HFFc6 (cell line): ENCODE data around the gene ADGRA1. TPM values are rescaled to one million over a fixed set of nuclear protein-coding genes. Genes with fewer than 3 reads are reported as not detected.
"Not testable (repeated sequence)": the region's sequence is repeated elsewhere in the genome, so short reads cannot be mapped to it uniquely, and the experiment has no call there.

Source experiments
- DNase-seq: peaks from one replicate; pipeline ENCODE4 v3.0.0-alpha.2; 2018
- H3K27ac Mint-ChIP-seq: 2 replicates; pipeline ENCODE4 v1.8.0; 2020; ENCODE audit warnings: mild to moderate bottlenecking, mixed read lengths
- H3K27me3 Mint-ChIP-seq: 2 replicates; pipeline ENCODE4 v1.8.0; 2021; ENCODE audit warnings: mild to moderate bottlenecking, moderate library complexity, mixed read lengths; ENCODE audit not compliant: insufficient read depth
- H3K36me3 Mint-ChIP-seq: 2 replicates; pipeline ENCODE4 v1.8.0; 2021; ENCODE audit warnings: low read depth, mixed read lengths
- H3K4me1 Mint-ChIP-seq: 2 replicates; pipeline ENCODE4 v1.8.0; 2020; ENCODE audit warnings: low read depth, mixed read lengths
- H3K4me3 Mint-ChIP-seq: 2 replicates; pipeline ENCODE4 v1.8.0; 2020; ENCODE audit warnings: mild to moderate bottlenecking, moderate library complexity, mixed read lengths
- H3K9me3 Mint-ChIP-seq: 2 replicates; pipeline ENCODE4 v1.8.0; 2020; ENCODE audit warnings: mild to moderate bottlenecking, mixed read lengths
- total RNA-seq, 6 experiments: library from RNA; stranded (reverse); fragmentation: NEBNext Ultra II Directional; extraction: Animal tissue kit (Norgen Biotek cat#: 25700); gene quantifications; 2 replicates in 1 of 6; 3 replicates in 5 of 6; pipeline ENCODE4 v1.2.3, GENCODE V29; 2021
- TF ChIP-seq, protein P1 (sequence below): fragments of 200-600 bp; sonication (generic); IDR thresholded peaks from 2 replicates; pipeline ENCODE4 v1.5.0; 2021; ENCODE audit warnings: antibody characterized with exemption, mild to moderate bottlenecking

ADGRA1 gene
- total RNA-seq, 6 experiments from 2014 or later: not detected

DNA sequence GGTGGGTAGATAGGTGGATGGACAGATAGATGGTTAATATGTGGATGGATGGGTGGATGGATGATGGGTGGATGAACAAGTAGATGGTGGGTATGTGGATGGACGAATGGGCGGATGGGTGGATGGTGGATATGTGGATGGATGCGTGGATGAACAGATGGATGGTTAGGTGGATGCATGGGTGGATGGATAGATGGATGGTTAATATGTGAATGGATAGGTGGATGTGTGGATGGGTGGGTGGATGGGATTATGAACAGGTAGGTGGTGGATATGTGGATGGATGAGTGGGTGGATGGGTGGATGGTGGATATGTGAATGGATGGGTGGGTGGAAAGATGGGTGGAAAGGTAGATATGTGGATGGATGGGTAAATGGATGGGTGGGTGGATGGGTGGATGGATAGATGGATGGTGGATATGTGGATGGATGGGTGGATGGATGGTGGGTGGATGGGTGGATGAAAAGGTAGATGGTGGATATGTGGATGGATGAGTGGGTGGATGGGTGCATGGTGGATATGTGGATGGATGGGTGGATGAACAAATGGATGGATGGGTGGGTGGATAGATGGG is 87.1 kb downstream of the ADGRA1 start:
- TF ChIP-seq, protein P1, sequence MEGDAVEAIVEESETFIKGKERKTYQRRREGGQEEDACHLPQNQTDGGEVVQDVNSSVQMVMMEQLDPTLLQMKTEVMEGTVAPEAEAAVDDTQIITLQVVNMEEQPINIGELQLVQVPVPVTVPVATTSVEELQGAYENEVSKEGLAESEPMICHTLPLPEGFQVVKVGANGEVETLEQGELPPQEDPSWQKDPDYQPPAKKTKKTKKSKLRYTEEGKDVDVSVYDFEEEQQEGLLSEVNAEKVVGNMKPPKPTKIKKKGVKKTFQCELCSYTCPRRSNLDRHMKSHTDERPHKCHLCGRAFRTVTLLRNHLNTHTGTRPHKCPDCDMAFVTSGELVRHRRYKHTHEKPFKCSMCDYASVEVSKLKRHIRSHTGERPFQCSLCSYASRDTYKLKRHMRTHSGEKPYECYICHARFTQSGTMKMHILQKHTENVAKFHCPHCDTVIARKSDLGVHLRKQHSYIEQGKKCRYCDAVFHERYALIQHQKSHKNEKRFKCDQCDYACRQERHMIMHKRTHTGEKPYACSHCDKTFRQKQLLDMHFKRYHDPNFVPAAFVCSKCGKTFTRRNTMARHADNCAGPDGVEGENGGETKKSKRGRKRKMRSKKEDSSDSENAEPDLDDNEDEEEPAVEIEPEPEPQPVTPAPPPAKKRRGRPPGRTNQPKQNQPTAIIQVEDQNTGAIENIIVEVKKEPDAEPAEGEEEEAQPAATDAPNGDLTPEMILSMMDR: no peak
- DNase-seq: no peak
- Mint-ChIP-seq H3K27ac (no peak overlapping the region), H3K4me1 (no peaks in the 10 kb centered on the region), H3K4me3 (no peak overlapping the region), H3K36me3 (peaks cover 13% of the 10 kb centered on the region), H3K27me3 (peaks cover 5% of the 10 kb centered on the region), H3K9me3 (peaks cover 31% of the 10 kb centered on the region)

DNA sequence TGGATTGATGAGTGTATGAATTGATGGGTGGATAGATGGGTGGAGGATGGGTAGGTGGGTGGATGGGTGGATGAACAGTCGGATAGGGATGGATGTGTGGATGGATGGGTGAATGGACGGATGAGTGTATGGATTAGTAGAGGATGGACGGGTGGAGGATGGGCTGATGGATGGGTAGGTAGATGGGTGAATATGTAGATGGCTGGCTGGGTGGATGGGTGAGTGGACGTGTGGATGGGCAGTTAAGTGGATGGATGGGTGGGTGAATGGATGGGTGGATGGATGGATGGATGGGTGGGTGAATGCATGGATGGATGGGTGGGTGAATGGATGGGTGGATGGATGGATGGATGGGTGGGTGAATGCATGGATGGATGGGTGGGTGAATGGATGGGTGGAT is 87.9 kb downstream of the ADGRA1 start:
- not testable (repeated sequence) for DNase-seq, H3K4me3 Mint-ChIP-seq, H3K4me1 Mint-ChIP-seq, H3K27ac Mint-ChIP-seq
- Mint-ChIP-seq H3K36me3 (peaks cover 13% of the 10 kb centered on the region), H3K9me3 (peaks cover 31% of the 10 kb centered on the region), H3K27me3 (peaks cover 10% of the 10 kb centered on the region)

DNA sequence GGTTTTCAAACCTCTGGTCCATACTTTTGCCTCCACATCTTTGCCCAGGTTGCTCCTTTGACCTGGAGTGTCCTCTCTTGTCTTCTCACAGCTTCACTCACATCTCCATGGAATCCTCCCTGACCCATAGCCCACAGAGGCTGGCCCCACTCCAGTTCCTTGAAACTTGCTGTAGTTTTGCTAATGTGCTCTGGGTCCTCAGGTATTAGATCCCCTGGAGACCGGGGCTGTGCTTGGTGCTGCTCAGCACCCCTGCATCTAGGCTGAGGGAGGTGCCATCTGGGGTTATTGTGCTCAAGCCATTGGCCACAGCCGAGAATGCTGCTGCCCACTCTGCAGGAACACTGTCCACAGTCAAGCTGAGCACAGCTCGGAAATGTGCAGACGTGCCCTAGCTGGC is 88.8 kb downstream of the ADGRA1 start:
- H3K36me3 Mint-ChIP-seq: peaks cover 13% of the 10 kb centered on the region

DNA sequence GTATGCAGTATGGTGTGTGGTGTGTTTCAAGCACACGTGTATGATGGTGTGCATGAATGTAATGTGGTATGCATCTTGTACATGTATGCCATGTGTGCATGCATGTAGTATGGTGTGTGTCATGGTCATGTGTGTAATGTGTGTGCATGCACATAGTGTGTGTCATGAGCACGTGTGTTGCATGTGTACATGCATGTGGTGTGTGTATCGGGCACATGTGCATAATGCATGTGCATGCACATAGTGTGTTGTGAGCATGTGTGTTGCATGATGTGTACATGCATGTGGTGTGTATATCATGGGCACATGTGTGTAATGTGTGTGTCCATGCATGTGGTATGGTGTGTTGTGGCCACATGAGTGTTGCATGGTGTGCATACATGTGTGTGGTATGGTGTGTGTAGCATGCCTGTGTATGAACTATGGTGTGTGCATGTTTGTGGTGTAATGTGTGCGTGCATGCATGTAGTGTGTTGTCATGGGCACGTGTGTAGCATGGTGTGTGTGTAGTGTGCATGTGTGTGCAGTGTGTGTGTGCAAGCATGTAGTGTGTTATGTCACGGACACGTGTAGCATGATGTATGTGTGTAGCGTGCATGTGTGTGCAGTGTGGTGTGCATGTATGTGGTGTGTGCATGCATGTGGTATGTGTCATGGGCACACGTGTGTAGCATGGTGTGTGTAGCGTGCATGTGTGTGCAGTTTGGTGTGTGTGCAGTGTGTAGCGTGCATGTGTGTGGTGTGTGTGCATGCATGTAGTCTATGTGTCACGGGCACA is 89.8 kb downstream of the ADGRA1 start:
- peaks cover 13% of the 10 kb centered on the region for H3K36me3 Mint-ChIP-seq
- TF ChIP-seq, protein P1: no peak
- no peak overlapping the region for H3K4me3 Mint-ChIP-seq
- no peaks in the 10 kb centered on the region for H3K4me1 Mint-ChIP-seq
- no peak overlapping the region for H3K27ac Mint-ChIP-seq
- DNase-seq: no peak
- H3K9me3 Mint-ChIP-seq: peaks cover 37% of the 10 kb centered on the region
- H3K27me3 Mint-ChIP-seq: peaks cover 7% of the 10 kb centered on the region

More for the DNA sequence above, 88.8 kb downstream of the ADGRA1 start:
- no peak overlapping the region for H3K4me3 Mint-ChIP-seq
- H3K9me3 Mint-ChIP-seq: peaks cover 32% of the 10 kb centered on the region
- H3K4me1 Mint-ChIP-seq: no peaks in the 10 kb centered on the region
- no peak overlapping the region for H3K27ac Mint-ChIP-seq
- TF ChIP-seq, protein P1: no peak
- H3K27me3 Mint-ChIP-seq: peaks cover 10% of the 10 kb centered on the region
- DNase-seq: no peak

DNA sequence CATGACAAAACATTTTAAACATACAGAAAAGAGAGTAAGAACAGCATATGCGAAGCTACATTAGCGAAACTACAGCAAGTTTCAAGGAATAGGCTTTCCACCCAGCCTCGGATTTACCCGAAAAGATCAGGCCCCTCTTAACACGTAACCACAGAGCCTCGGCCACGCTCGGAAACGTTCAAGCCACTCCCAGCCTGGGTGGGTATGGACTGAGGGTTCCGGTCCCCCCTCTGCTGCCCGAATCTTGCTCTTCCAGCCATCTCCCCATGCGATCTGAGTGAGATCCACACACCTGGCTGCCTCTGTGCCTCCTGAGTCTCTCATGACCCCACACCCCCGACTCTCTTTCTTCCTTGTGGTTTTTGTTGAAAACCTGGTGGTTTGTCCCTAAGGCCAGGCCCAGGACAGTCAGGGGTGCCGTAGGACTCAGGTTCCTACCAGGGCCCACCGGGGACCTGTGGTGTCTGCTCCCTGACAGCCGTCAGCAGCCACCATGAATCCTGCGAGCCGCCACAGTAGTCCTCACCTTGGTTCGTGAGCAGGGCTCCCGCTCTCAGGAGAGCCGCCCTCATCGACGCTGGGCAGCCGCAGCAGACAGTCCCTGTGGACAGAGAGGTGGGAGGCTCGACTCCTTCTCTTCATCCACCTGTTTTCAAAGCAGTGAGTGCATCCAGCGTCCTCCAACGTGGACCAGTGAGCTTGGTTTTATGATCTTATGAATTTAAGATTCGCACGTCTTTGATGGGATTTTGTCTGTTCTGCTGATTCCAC is 90.8 kb downstream of the ADGRA1 start:
- peaks cover 32% of the 10 kb centered on the region for H3K9me3 Mint-ChIP-seq
- H3K27ac Mint-ChIP-seq: no peak overlapping the region
- H3K4me1 Mint-ChIP-seq: no peaks in the 10 kb centered on the region
- no peak overlapping the region for H3K4me3 Mint-ChIP-seq
- DNase-seq: no peak
- H3K27me3 Mint-ChIP-seq: peaks cover 7% of the 10 kb centered on the region
- TF ChIP-seq, protein P1: no peak
- peaks cover 13% of the 10 kb centered on the region for H3K36me3 Mint-ChIP-seq

DNA sequence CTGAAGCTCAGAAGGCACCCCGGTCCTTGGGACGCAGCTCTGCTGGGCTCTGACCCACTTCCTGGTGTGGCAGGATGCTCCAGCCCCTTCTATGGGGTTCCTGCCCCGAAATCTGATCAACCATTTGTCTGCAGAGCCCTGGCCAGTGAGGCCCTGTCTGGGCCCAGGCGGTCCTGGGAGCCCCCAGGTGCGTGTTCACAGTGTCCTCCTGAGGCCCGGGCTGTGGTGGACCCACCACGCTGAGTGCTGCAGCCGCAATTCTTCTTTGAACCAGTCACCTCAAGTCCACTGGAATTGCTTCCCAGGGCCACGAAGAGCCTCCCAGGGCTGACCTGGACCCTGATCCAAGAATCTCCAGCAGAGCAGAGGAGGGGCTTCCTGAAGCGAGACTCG is 91.4 kb downstream of the ADGRA1 start:
- peaks cover 7% of the 10 kb centered on the region for H3K27me3 Mint-ChIP-seq
- peaks cover 13% of the 10 kb centered on the region for H3K36me3 Mint-ChIP-seq
- no peak overlapping the region for H3K27ac Mint-ChIP-seq
- no peaks in the 10 kb centered on the region for H3K4me1 Mint-ChIP-seq
- TF ChIP-seq, protein P1: no peak
- peaks cover 36% of the 10 kb centered on the region for H3K9me3 Mint-ChIP-seq
- no peak overlapping the region for H3K4me3 Mint-ChIP-seq
- no peak for DNase-seq
